A549 (cell line): ENCODE data around the gene EFCAB7.
"Not testable (repeated sequence)": the region's sequence is repeated elsewhere in the genome, so short reads cannot be mapped to it uniquely, and the experiment has no call there.

ENCODE experiments used
- BHLHE40 ChIP-seq: IDR thresholded peaks from 2 replicates; pipeline ENCODE4 v1.6.1; 2012; ENCODE audit warnings: low read depth, low read length, inconsistent platforms
- CTCF ChIP-seq: fragments of >200 bp; sonication (Bioruptor Twin); formaldehyde crosslinking; IDR thresholded peaks from 3 replicates; pipeline ENCODE4 v1.5.1; 2016
- ESRRA ChIP-seq: fragments of 150-350 bp; IDR thresholded peaks from 2 replicates; pipeline ENCODE4 v1.6.1; 2014; ENCODE audit warnings: mild to moderate bottlenecking, low read length, borderline replicate concordance
- HOXB5 ChIP-seq: fragments of 250-450 bp; sonication (Bioruptor Pico); IDR thresholded peaks from 2 replicates; pipeline ENCODE4 v1.5.0; 2020; ENCODE audit warnings: mild to moderate bottlenecking, moderate library complexity
- MYC ChIP-seq: IDR thresholded peaks from 2 replicates; pipeline ENCODE4 v1.6.1; 2012; ENCODE audit warnings: mild to moderate bottlenecking, inconsistent platforms, low read length, improper control_type of control experiment, borderline replicate concordance
- POLR2A ChIP-seq: IDR thresholded peaks from 2 replicates; pipeline ENCODE4 v1.6.1; 2012; ENCODE audit warnings: mild to moderate bottlenecking, low read length
- RAD21 ChIP-seq, 2 experiments: fragments of >200 bp in 1 of 2; sonication (Bioruptor Twin) in 1 of 2; formaldehyde crosslinking in 1 of 2; IDR thresholded peaks in 1 of 2; conservative IDR thresholded peaks in 1 of 2; 2 replicates in 1 of 2; 3 replicates in 1 of 2; pipeline ENCODE4 v1.6.1; 2012 to 2018; ENCODE audit warnings: inconsistent platforms in 1 of 2
- ZC3H11A ChIP-seq: fragments of 450-650 bp; IDR thresholded peaks from 2 replicates; pipeline ENCODE4 v1.6.1; 2014; ENCODE audit warnings: antibody characterized with exemption, mild to moderate bottlenecking

DNA sequence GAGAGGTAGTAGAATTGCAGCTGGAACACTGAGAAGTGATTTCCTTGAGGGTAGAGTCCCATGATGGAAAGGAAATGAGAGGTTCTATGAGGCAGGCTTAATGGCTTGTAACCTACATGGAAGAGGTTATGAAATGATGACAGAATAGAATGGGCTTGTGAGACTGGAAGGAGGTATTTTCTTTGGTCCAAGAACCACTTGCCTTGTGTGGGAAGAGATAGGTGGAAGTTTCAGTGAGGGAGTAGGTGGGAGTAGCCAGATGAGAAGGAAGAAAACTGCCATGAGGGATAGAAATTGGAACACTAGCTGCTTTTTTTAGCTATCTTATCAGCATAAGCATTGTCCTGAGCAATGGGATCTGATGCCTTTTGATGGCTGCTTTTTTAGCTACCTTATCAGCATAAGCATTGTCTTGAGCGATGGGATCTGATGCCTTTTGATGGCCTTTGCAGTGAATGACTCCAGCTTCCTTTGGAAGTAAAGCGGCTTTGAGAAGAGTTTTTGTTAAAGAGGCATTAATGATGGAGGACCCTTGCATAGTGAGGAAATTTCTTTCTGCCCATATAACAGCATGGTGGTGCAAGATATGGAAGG lies 51.0 kb downstream of the EFCAB7 start:
- not testable (repeated sequence) for TF ChIP-seq ESRRA; POLR2A; CTCF; HOXB5 (CRISPR knock-in tag); BHLHE40; MYC; RAD21 (conservative IDR thresholded peaks at IDR 0.05 in 1 of 2, IDR thresholded peaks at IDR 0.05 in 1 of 2); ZC3H11A
